ENCODE measurements around the gene RHBDL1. TPM values are rescaled to one million over a fixed set of nuclear protein-coding genes. Genes with fewer than 3 reads are reported as not detected.

RHBDL1 gene
- total RNA-seq, 1 experiment from 2014 or later, result 12.7 TPM

DNA sequence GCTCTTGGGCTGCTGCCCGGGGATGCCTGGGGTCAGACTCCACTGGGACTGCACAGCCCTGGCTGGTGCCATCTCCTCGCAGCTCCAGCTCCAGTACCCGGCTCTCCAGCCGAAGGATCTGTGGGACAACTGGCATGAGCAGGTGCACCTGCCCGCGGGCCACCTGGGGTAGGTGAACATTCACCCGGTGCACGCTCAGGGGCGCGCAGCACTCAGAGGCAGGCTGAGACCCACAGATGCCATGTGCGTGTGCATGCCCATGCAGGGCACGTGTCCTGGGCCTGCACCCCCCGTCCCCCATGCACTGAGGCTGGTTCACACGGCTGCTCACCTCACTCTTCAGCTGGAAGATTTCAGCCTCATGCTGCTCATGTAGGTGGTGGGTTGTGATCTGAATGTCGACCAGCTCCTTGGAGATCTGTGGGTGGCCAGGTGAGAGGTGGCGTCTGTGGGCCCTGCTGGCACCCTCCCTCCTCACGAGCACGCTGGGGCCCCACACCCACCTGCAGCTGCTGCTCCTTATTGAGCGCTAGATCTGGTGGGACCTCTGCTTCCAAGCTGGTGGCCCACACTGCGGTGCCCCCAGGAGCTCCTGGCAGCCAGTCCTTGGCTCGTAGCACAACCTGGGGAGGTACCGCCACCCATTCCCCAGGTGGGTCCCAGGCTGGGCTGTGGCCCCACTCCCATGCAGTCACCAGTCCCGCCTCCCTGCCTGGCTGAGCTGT lies 50.2 kb downstream of the RHBDL1 start:
- DNase-seq (ENCODE audit: low read depth, low spot score) (no peak), ATAC-seq (no peak)
- Histone ChIP-seq H3K36me3 (ENCODE audit: control insufficient read depth in 1 of 2, insufficient read depth in 2 of 2, low read length in 2 of 2) (no peaks in the 10 kb centered on the region), H3K4me2 (ENCODE audit: low read length) (peak overlapping the region; percentile 99), H3K4me3 (replicated peaks in 1 of 2; ENCODE audit: low read depth in 1 of 2, low read length in 2 of 2) (peak overlapping the region; percentile 39 to 89), H3K9ac (ENCODE audit: low read length) (peak overlapping the region; percentile 58), H3K27ac (ENCODE audit: low read depth, low read length) (peak overlapping the region; percentile 96), H4K20me1 (ENCODE audit: insufficient read depth) (no peaks in the 10 kb centered on the region), H2AFZ (ENCODE audit: low read depth, low read length, poor library complexity, severe bottlenecking) (no peak overlapping the region), H3K27me3 (ENCODE audit: insufficient read depth, low read length) (no peaks in the 10 kb centered on the region), H3K4me1 (ENCODE audit: control insufficient read depth in 1 of 2, insufficient read depth in 2 of 2, low read length in 2 of 2) (peaks cover 9 to 52% of the 10 kb centered on the region in 2 experiments), H3K9me2 (ENCODE audit: insufficient read depth) (no peaks in the 10 kb centered on the region), H3K79me2 (ENCODE audit: insufficient read depth, low read length) (peaks cover 26% of the 10 kb centered on the region; the same call in 1 of the 2 replicates), H3K9me3 (ENCODE audit: control insufficient read depth in 1 of 2, insufficient read depth in 1 of 2, low read depth in 1 of 2, low read length in 2 of 2) (no peaks in the 10 kb centered on the region)
- BruUV-seq (replicated peaks), result no TSS peak
- CTCF ChIA-PET, result interaction anchor here (0.7 to 2.6 kb wide), 2 partner anchors 10 to 13 kb away, joined by 3 to 11 read pairs; no protein-coding TSS in a partner anchor
- RAD21 ChIA-PET (ENCODE audit: low non-redundant PET in 1 of 2, low total read pairs in 2 of 2, uncharacterized antibody in 2 of 2, unreplicated experiment in 2 of 2), result interaction anchor here in 1 of 2 experiments (0.5 kb wide), 1 partner anchor 12 kb away, joined by 4 read pairs; no protein-coding TSS in a partner anchor
- TF ChIP-seq SRF (IDR thresholded peaks at IDR 0.05; ENCODE audit: low read depth), result no peak
- TF ChIP-seq EGR1 (IDR thresholded peaks at IDR 0.05; ENCODE audit: low read depth), result no peak
- no peak for TF ChIP-seq POLR2AphosphoS5 (IDR thresholded peaks at IDR 0.05; ENCODE audit: low read depth, low read length)
- TF ChIP-seq SIN3A (IDR thresholded peaks at IDR 0.05; ENCODE audit: low read depth), result no peak
- TF ChIP-seq, protein P1, sequence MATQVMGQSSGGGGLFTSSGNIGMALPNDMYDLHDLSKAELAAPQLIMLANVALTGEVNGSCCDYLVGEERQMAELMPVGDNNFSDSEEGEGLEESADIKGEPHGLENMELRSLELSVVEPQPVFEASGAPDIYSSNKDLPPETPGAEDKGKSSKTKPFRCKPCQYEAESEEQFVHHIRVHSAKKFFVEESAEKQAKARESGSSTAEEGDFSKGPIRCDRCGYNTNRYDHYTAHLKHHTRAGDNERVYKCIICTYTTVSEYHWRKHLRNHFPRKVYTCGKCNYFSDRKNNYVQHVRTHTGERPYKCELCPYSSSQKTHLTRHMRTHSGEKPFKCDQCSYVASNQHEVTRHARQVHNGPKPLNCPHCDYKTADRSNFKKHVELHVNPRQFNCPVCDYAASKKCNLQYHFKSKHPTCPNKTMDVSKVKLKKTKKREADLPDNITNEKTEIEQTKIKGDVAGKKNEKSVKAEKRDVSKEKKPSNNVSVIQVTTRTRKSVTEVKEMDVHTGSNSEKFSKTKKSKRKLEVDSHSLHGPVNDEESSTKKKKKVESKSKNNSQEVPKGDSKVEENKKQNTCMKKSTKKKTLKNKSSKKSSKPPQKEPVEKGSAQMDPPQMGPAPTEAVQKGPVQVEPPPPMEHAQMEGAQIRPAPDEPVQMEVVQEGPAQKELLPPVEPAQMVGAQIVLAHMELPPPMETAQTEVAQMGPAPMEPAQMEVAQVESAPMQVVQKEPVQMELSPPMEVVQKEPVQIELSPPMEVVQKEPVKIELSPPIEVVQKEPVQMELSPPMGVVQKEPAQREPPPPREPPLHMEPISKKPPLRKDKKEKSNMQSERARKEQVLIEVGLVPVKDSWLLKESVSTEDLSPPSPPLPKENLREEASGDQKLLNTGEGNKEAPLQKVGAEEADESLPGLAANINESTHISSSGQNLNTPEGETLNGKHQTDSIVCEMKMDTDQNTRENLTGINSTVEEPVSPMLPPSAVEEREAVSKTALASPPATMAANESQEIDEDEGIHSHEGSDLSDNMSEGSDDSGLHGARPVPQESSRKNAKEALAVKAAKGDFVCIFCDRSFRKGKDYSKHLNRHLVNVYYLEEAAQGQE (IDR thresholded peaks at IDR 0.05; ENCODE audit: low read depth), result no peak
- TF ChIP-seq EZH2 (IDR thresholded peaks at IDR 0.05), result no peak
- no peak for TF ChIP-seq CBX3 (IDR thresholded peaks at IDR 0.05; ENCODE audit: low read depth)
- TF ChIP-seq, protein P2, sequence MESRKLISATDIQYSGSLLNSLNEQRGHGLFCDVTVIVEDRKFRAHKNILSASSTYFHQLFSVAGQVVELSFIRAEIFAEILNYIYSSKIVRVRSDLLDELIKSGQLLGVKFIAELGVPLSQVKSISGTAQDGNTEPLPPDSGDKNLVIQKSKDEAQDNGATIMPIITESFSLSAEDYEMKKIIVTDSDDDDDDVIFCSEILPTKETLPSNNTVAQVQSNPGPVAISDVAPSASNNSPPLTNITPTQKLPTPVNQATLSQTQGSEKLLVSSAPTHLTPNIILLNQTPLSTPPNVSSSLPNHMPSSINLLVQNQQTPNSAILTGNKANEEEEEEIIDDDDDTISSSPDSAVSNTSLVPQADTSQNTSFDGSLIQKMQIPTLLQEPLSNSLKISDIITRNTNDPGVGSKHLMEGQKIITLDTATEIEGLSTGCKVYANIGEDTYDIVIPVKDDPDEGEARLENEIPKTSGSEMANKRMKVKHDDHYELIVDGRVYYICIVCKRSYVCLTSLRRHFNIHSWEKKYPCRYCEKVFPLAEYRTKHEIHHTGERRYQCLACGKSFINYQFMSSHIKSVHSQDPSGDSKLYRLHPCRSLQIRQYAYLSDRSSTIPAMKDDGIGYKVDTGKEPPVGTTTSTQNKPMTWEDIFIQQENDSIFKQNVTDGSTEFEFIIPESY (IDR thresholded peaks at IDR 0.05; ENCODE audit: extremely low read depth, insufficient replicate concordance, low read length), result no peak
- no peak for TF ChIP-seq ZFX (IDR thresholded peaks at IDR 0.05)
- no peak for TF ChIP-seq SP1 (IDR thresholded peaks at IDR 0.05; ENCODE audit: low read depth)
- intact Hi-C loops (cut with micrococcal nuclease), result no loop called here
- POLR2A ChIA-PET, result interaction anchor here (0.6 to 3.5 kb wide), 3 partner anchors 10 to 35 kb away, joined by 3 to 20 read pairs (median 12); partner anchors contain the start of genes METRN and MSLN

All from HCT116 (cell line).